GM18951 (cell line): ENCODE measurements around the gene PYCR2.
A peak's percentile ranks its signal among the peaks of the same experiment; 100 is the strongest.

Experiments used
- POLR2A ChIP-seq: IDR thresholded peaks from 4 replicates; pipeline ENCODE4 v1.6.1; 2011; ENCODE audit warnings: mild to moderate bottlenecking; ENCODE audit not compliant: insufficient read length, insufficient read depth; ENCODE audit errors: extremely low read depth
- in situ Hi-C: fragments of 300-500 bp; cut with MboI; formaldehyde crosslinking; loops from one replicate; pipeline ENCODE4 v1.12.0; 2022; ENCODE audit warnings: low sequenced_read_pairs, mixed read lengths, inconsistent platforms; ENCODE audit not compliant: unreplicated experiment

The PYCR2 gene

DNA sequence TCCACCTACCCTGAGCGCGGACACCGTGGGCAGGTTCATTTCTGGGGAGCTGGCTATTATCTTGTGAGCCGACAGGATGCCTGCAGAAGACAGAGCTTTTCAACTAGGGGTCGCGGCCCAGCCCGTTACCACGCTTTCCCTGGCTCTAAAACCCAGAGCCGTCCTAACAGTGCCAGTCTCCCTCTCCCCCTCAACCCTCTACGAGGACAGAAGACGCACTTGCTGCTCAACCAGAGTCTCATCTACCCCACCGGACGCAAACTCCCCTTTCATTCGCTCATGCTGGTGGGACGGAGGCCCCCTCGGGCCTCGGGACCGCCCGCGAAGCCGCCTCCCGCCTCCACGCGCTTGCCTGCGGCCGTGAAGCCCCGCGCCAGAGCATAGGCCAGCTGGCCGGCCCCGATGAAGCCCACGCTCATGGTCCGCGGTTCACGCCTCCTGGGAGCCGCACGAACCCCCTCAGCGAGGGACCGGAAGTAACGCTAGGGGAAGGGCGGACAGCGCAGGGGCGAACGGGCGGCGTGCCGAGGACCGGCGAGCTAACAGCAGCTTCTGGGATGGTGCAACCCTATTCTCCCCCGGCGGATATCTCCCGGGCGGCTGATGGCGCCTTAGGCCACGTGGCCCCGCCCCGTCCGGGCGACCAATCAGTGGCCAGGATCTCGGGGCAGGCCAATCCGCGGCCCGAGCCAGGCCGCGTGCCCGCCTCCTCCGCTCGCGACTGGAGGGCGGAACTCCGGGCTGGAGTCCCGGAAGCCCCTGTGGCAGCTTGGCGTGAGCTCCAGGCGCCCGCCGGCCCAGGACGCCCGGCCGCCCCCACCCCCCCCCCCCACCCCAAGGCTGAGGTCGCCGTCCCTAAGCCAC lies at the start of gene PYCR2:
PYCR2 (minus strand) TSS at position 559 of the 864 bp plus-strand sequence; CDS start at position 419, 140 bp downstream.
- in situ Hi-C loops, result no loop called here
- TF ChIP-seq POLR2A, result peak; percentile 94

GRCh38 chr1:225973158-225973557 lies 49.1 kb upstream of the PYCR2 start:
- in situ Hi-C loops, result loop anchor here (10.0 kb wide), 1 partner anchor 498 kb away; no protein-coding TSS in a partner anchor
- TF ChIP-seq POLR2A, result no peak

- in situ Hi-C loops, result loop anchor here (10.0 kb wide), 1 partner anchor 498 kb away; no protein-coding TSS in a partner anchor
- TF ChIP-seq POLR2A, result no peak
These were observed 48.5 kb upstream of the PYCR2 start for GRCh38 chr1:225972344-225973152.

GRCh38 chr1:225970592-225971157 lies 46.6 kb upstream of the PYCR2 start:
- in situ Hi-C loops, result loop anchor here (10.0 kb wide), 1 partner anchor 496 kb away; no protein-coding TSS in a partner anchor

- in situ Hi-C loops, result loop anchor here (10.0 kb wide), 1 partner anchor 495 kb away; no protein-coding TSS in a partner anchor
These were observed 45.7 kb upstream of the PYCR2 start for GRCh38 chr1:225969751-225970150.

GRCh38 chr1:225965231-225965630 lies 41.2 kb upstream of the PYCR2 start:
- no peak for TF ChIP-seq POLR2A
- in situ Hi-C loops, result no loop called here

- no peak for TF ChIP-seq POLR2A
- in situ Hi-C loops, result no loop called here
These were observed 39.9 kb upstream of the PYCR2 start for GRCh38 chr1:225963735-225964530.

DNA sequence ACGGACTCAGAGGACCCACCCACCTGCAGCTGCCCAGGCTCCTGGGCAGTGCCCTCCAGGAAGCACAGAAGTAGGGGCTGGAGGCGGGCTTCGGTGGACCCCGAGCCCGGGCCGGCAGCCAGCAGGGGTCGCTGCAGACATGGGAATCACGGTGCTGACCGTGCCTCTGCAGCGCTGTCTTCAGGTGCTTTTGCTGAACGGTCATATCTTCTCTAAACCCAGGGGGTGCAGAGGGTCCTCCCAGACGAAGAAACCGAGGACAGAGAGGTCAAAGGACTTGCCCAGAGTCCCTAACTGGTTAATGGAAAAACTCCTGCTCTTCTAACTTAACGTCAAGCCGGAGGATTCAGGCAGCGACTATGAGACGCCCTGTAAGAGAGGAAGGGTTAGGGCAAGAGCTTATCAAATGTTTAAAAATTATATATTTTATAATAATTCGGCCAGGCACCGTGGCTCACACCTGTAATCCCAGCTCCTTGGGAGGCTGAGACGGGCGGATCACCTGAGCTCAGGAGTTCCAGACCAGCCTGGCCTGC lies 38.5 kb upstream of the PYCR2 start:
- TF ChIP-seq POLR2A, result no peak
- in situ Hi-C loops, result no loop called here

- TF ChIP-seq POLR2A, result no peak
- in situ Hi-C loops, result no loop called here
These were observed 37.8 kb upstream of the PYCR2 start for GRCh38 chr1:225961659-225962439.

GRCh38 chr1:225958041-225958440 lies 34.0 kb upstream of the PYCR2 start:
- in situ Hi-C loops, result no loop called here
- no peak for TF ChIP-seq POLR2A

DNA sequence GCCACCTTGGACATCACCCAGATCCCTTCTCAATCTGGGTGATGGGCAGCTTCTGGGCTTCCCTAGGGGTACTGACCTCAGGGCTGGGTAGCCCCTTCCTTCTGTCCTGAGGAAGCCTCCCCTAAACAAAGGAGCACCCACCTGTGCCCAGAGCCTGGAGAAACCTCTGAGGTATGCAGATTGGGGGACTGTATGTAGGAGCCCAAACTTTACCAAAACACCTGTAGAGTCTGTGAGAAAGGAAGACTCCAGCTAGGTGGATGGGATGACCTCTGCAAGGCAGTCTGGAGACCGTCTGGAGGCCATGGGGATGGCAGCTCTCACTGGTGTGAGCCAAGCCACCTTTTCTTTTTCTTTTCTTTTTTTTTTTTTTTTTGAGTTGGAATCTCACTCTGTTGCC lies 30.7 kb upstream of the PYCR2 start:
- TF ChIP-seq POLR2A, result no peak
- in situ Hi-C loops, result no loop called here

DNA sequence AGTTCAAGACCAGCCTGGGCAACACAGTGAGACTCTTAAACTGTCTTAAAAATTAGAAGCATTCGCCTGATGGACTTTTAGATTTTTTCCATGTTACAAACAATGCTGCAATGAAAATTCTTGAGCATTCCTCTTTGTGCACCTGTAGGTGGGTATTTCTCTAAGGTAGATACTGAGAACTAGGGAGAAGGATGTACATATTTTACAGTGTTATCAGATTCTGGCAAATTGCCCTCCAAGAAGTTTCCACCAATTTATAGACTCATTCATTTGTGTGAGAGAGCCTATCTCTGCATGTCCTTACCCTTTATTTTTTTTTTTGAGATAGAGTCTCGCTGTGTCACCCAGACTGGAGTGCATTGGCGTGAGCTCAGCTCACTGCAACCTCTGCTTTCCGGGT lies 29.3 kb upstream of the PYCR2 start:
- TF ChIP-seq POLR2A, result no peak
- in situ Hi-C loops, result no loop called here
